BJ (cell line): ENCODE measurements around the gene CYB561D2. TPM values are rescaled to one million over a fixed set of nuclear protein-coding genes. Genes with fewer than 3 reads are reported as not detected.

ENCODE experiments used
- CTCF ChIA-PET: fragments of 350-600 bp; formaldehyde crosslinking; extraction: SDS; loops from one replicate; lab custom pipeline; 2021; ENCODE audit warnings: antibody characterized with exemption, inconsistent platforms; lab: Yijun Ruan, JAX
- POLR2A ChIA-PET: fragments of 300-600 bp; sonication (Branson Sonifier 250); formaldehyde crosslinking; extraction: SDS; loops from one replicate; lab custom pipeline; 2021; ENCODE audit warnings: antibody characterized with exemption; lab: Charles Lee
- DNase-seq: peaks from one replicate; pipeline ENCODE4 v3.0.0-alpha.2; 2011; ENCODE audit warnings: low read depth
- H3K27me3 ChIP-seq: 2 replicates; pipeline ENCODE4 v1.6.0; 2011; ENCODE audit warnings: low read length; ENCODE audit not compliant: control insufficient read depth, insufficient read depth
- H3K36me3 ChIP-seq: 2 replicates; pipeline ENCODE4 v1.5.1; 2011; ENCODE audit warnings: low read length; ENCODE audit not compliant: control insufficient read depth, insufficient read depth
- H3K4me3 ChIP-seq: 2 replicates; pipeline ENCODE4 v1.5.1; 2011; ENCODE audit warnings: low read depth, mild to moderate bottlenecking, control low read depth, low read length
- CTCF ChIP-seq: IDR thresholded peaks from 2 replicates; pipeline ENCODE4 v1.5.1; 2011; ENCODE audit warnings: low read depth, mild to moderate bottlenecking, control low read depth, inconsistent platforms, low read length, moderate library complexity; ENCODE audit not compliant: insufficient read depth
- polyA plus RNA-seq: library from polyadenylated mRNA; depleted of rRNA; stranded (reverse); fragments of >200 nt; gene quantifications from 2 replicates; pipeline ENCODE4 v1.2.3, GENCODE V29; 2011

CYB561D2 gene
- polyA plus RNA-seq, 1 experiment: 39.3 TPM

- Histone ChIP-seq H3K27me3 (peaks cover 7% of the 10 kb centered on the region), H3K4me3 (no peak overlapping the region), H3K36me3 (no peaks in the 10 kb centered on the region)
- POLR2A ChIA-PET: no interaction called here
- DNase-seq: no peak
- TF ChIP-seq CTCF: no peak
- CTCF ChIA-PET: interaction anchor here (1.0 kb wide), 1 partner anchor 7 kb away, joined by 3 read pairs; no protein-coding TSS in a partner anchor
Measured at GRCh38 chr3:50390508-50391224, 40.0 kb downstream of the CYB561D2 start.

GRCh38 chr3:50392101-50392715, 41.5 kb downstream of the CYB561D2 start:
- no peak for DNase-seq
- H3K4me3 ChIP-seq: no peak overlapping the region
- POLR2A ChIA-PET: no interaction called here
- TF ChIP-seq CTCF: no peak
- H3K27me3 ChIP-seq: peaks cover 4% of the 10 kb centered on the region
- H3K36me3 ChIP-seq: no peaks in the 10 kb centered on the region
- CTCF ChIA-PET: no interaction called here

- POLR2A ChIA-PET: no interaction called here
Measured at GRCh38 chr3:50393061-50393460, 42.4 kb downstream of the CYB561D2 start.

GRCh38 chr3:50395070-50395860, 44.6 kb downstream of the CYB561D2 start:
- Histone ChIP-seq H3K4me3 (no peak overlapping the region), H3K27me3 (peaks cover 6% of the 10 kb centered on the region), H3K36me3 (no peaks in the 10 kb centered on the region)
- no peak for DNase-seq
- ChIA-PET POLR2A (no interaction called here), CTCF (no interaction called here)
- TF ChIP-seq CTCF: no peak

More at GRCh38 chr3:50393061-50393460, 42.4 kb downstream of the CYB561D2 start:
- no peak for DNase-seq
- no peaks in the 10 kb centered on the region for H3K36me3 ChIP-seq
- H3K27me3 ChIP-seq: peaks cover 6% of the 10 kb centered on the region
- CTCF ChIA-PET: no interaction called here
- H3K4me3 ChIP-seq: no peak overlapping the region
- TF ChIP-seq CTCF: no peak

- no peaks in the 10 kb centered on the region for H3K36me3 ChIP-seq
- no peak overlapping the region for H3K4me3 ChIP-seq
- no peak for TF ChIP-seq CTCF
- ChIA-PET POLR2A (no interaction called here), CTCF (no interaction called here)
- peaks cover 10% of the 10 kb centered on the region for H3K27me3 ChIP-seq
- DNase-seq: no peak
Measured at GRCh38 chr3:50396502-50396901, 45.8 kb downstream of the CYB561D2 start.
